Keratinocyte (primary cell): Measurements from ENCODE around the gene CCDC127. TPM values are rescaled to one million over a fixed set of nuclear protein-coding genes. Genes with fewer than 3 reads are reported as not detected.

ENCODE experiments used
- DNase-seq: peaks from one replicate; pipeline ENCODE4 v3.0.0-alpha.2; 2011; ENCODE audit warnings: low read depth, missing footprints, low spot score
- FAIRE-seq: peaks from 2 replicates; lab custom pipeline; 2011; peaks lifted over from hg19 to GRCh38; lab: Jason Lieb, UNC
- H2AFZ ChIP-seq: 2 replicates; pipeline ENCODE4 v1.6.0; 2012; ENCODE audit warnings: low read length, control low read depth, inconsistent platforms; ENCODE audit not compliant: control insufficient read depth
- H3K27ac ChIP-seq: 2 replicates; pipeline ENCODE4 v1.5.1; 2011; ENCODE audit warnings: low read length; ENCODE audit not compliant: control insufficient read depth, insufficient read depth
- H3K27me3 ChIP-seq: 3 replicates; pipeline ENCODE4 v1.6.0; 2011; ENCODE audit warnings: low read length; ENCODE audit not compliant: control insufficient read depth, insufficient read depth; ENCODE audit errors: extremely low read depth
- H3K36me3 ChIP-seq, 2 experiments: 2 replicates in 1 of 2; 3 replicates in 1 of 2; pipeline ENCODE4 v1.5.1; 2011; ENCODE audit warnings: low read length in 2 of 2, mild to moderate bottlenecking in 1 of 2; ENCODE audit not compliant: control insufficient read depth in 2 of 2, insufficient read depth in 2 of 2; ENCODE audit errors: extremely low read depth in 1 of 2
- H3K4me1 ChIP-seq: 3 replicates; pipeline ENCODE4 v1.5.1; 2011; ENCODE audit warnings: low read length; ENCODE audit not compliant: control insufficient read depth, insufficient read depth; ENCODE audit errors: extremely low read depth
- H3K4me2 ChIP-seq: 3 replicates; pipeline ENCODE4 v1.6.0; 2011; ENCODE audit warnings: low read depth, low read length; ENCODE audit not compliant: control insufficient read depth, insufficient read depth; ENCODE audit errors: extremely low read depth
- H3K4me3 ChIP-seq, 3 experiments: fragments of 200-600 bp in 1 of 3; sonication (generic) in 1 of 3; 2 replicates in 2 of 3; 3 replicates in 1 of 3; pipeline ENCODE4 v1.5.1; 2011 to 2016; ENCODE audit warnings: low read length in 3 of 3, mild to moderate bottlenecking in 3 of 3, control low read depth in 2 of 3, inconsistent platforms in 1 of 3, low read depth in 1 of 3, mixed read lengths in 1 of 3, mixed run types in 1 of 3, moderate library complexity in 1 of 3; ENCODE audit not compliant: control insufficient read depth in 2 of 3, insufficient read depth in 2 of 3; ENCODE audit errors: extremely low read depth in 1 of 3
- H3K79me2 ChIP-seq: 2 replicates; pipeline ENCODE4 v1.6.0; 2012; ENCODE audit warnings: low read length; ENCODE audit not compliant: control insufficient read depth, insufficient read depth
- H3K9ac ChIP-seq: 3 replicates; pipeline ENCODE4 v1.6.0; 2011; ENCODE audit warnings: low read length; ENCODE audit not compliant: control insufficient read depth, insufficient read depth; ENCODE audit errors: extremely low read depth
- H3K9me1 ChIP-seq: 3 replicates; pipeline ENCODE4 v1.6.0; 2011; ENCODE audit warnings: low read length; ENCODE audit not compliant: control insufficient read depth, insufficient read depth; ENCODE audit errors: extremely low read depth
- H3K9me3 ChIP-seq: 2 replicates; pipeline ENCODE4 v1.5.1; 2012; ENCODE audit warnings: low read depth, low read length; ENCODE audit not compliant: control insufficient read depth
- H4K20me1 ChIP-seq: 3 replicates; pipeline ENCODE4 v1.6.0; 2011; ENCODE audit warnings: low read length; ENCODE audit not compliant: control insufficient read depth, insufficient read depth; ENCODE audit errors: extremely low read depth
- EZH2 ChIP-seq: IDR thresholded peaks from one replicate; pipeline ENCODE4 v1.6.1; 2012; ENCODE audit warnings: inconsistent platforms, mild to moderate bottlenecking, low read length, moderate library complexity
- dilution Hi-C: fragments of 300-500 bp; cut with MboI; formaldehyde crosslinking; loops from one replicate; pipeline ENCODE4 v1.7.0; 2020; ENCODE audit warnings: low sequenced_read_pairs; ENCODE audit not compliant: extremely low pct_ligation_motif_present
- polyA plus RNA-seq, 5 experiments: library from polyadenylated mRNA; depleted of rRNA in 3 of 5; stranded (reverse) in 3 of 5; stranded (forward) in 1 of 5; unstranded in 1 of 5; fragments of >200 nt; gene quantifications; 1 replicate in 1 of 5; 2 replicates in 3 of 5; 3 replicates in 1 of 5; pipeline versions ENCODE4 v1.2.1 to v1.2.3, GENCODE V29; 2011 to 2012; ENCODE audit warnings: missing spikeins in 2 of 5, low read depth in 1 of 5, low replicate concordance in 1 of 5
- TF ChIP-seq, protein P1 (sequence below), 3 experiments: IDR thresholded peaks in 1 of 3; conservative IDR thresholded peaks in 1 of 3; optimal IDR thresholded peaks in 1 of 3; 2 replicates in 2 of 3; 3 replicates in 1 of 3; pipeline versions ENCODE3 to v1.5.1; 2011; ENCODE audit warnings: low read length in 3 of 3, mild to moderate bottlenecking in 3 of 3, moderate library complexity in 2 of 3, control low read depth in 1 of 3, inconsistent platforms in 1 of 3; ENCODE audit not compliant: insufficient read depth in 2 of 3; ENCODE audit errors: extremely low read depth in 1 of 3

CCDC127 gene
- polyA plus RNA-seq, 1 donor (not counting 4 experiments of a cell fraction or from before 2014, with no cell fraction given), result 4.9 TPM

DNA sequence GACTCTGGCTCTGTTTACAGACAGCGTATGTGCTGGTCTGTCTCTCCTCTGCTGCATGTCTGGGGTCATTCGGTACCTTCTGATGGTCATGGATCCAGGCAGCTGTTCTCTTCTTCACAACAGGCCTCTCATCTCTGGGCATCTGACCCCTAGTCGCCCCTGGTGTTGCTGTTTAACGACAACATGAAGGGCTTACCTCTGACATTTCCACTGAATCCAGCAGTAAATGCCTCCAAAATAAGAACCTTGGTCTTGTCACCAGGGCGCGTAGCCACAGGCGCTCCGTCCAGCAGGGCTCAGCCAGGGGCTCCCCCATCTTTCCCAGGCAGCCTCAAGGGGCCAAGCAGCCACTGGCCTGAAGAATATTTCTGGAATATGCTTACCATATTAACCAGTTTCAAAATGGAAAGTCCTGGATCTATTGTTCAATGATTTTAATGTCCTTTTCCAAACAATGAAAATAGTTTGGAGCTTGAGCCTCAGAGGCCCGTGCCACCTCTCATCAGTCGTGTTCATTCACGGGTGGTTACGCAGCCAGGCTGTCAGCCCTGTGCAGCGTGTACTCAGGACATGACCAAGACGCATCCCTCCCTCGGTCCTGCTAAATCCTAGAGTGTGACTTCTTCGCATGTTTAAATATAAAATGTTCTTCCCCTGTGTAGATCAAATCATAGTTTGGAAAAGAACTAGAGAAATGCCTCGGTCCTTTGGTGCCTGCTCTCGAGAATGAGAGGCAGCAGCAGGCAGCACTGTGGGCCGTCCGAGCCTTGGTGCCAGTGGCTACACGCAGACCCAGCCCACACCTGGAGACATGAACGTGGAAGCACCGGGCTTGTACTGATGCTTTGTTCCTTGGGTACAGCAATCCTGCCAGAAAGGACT lies 56.8 kb downstream of the CCDC127 start:
- FAIRE-seq (no peak), DNase-seq (no peak)
- Histone ChIP-seq H4K20me1 (no peaks in the 10 kb centered on the region), H3K4me3 (no peak overlapping the region), H3K9ac (no peak overlapping the region), H2AFZ (no peak overlapping the region), H3K9me3 (no peaks in the 10 kb centered on the region), H3K4me1 (no peaks in the 10 kb centered on the region), H3K36me3 (no peaks in the 10 kb centered on the region), H3K27me3 (no peaks in the 10 kb centered on the region), H3K4me2 (no peak overlapping the region), H3K79me2 (no peaks in the 10 kb centered on the region), H3K9me1 (no peaks in the 10 kb centered on the region), H3K27ac (no peak overlapping the region)
- dilution Hi-C loops, result no loop called here
- TF ChIP-seq, protein P1, sequence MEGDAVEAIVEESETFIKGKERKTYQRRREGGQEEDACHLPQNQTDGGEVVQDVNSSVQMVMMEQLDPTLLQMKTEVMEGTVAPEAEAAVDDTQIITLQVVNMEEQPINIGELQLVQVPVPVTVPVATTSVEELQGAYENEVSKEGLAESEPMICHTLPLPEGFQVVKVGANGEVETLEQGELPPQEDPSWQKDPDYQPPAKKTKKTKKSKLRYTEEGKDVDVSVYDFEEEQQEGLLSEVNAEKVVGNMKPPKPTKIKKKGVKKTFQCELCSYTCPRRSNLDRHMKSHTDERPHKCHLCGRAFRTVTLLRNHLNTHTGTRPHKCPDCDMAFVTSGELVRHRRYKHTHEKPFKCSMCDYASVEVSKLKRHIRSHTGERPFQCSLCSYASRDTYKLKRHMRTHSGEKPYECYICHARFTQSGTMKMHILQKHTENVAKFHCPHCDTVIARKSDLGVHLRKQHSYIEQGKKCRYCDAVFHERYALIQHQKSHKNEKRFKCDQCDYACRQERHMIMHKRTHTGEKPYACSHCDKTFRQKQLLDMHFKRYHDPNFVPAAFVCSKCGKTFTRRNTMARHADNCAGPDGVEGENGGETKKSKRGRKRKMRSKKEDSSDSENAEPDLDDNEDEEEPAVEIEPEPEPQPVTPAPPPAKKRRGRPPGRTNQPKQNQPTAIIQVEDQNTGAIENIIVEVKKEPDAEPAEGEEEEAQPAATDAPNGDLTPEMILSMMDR (optimal IDR thresholded peaks at IDR 0.05 in 1 of 3, IDR thresholded peaks at IDR 0.05 in 1 of 3, conservative IDR thresholded peaks at IDR 0.05 in 1 of 3; ENCODE audit: extremely low read depth in 1 of 3, insufficient read depth in 2 of 3, low read length in 3 of 3), result no peak
- TF ChIP-seq EZH2, result no peak

DNA sequence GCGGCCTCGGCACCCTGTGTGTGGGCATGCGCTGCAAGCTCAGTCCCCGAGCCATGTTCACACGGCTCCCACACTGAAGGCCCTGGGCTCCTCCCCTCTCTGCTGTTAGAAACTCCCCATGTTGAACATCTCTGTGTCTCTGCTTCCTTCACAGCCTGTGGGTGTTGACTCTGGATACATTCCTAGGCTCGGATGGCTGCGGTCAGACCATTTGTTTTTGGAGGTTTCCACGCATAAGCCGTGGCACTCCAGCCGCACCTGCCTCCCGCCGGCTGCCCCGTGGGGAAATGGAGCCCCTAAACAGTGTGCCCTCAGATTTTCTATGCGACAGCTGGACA lies 57.8 kb downstream of the CCDC127 start:
- Histone ChIP-seq H3K36me3 (no peaks in the 10 kb centered on the region), H3K9me3 (no peaks in the 10 kb centered on the region), H2AFZ (no peak overlapping the region), H3K9me1 (no peaks in the 10 kb centered on the region), H3K4me2 (no peak overlapping the region), H4K20me1 (no peaks in the 10 kb centered on the region), H3K27ac (no peak overlapping the region), H3K9ac (no peak overlapping the region), H3K4me1 (no peaks in the 10 kb centered on the region), H3K4me3 (no peak overlapping the region), H3K79me2 (no peaks in the 10 kb centered on the region), H3K27me3 (no peaks in the 10 kb centered on the region)
- DNase-seq (no peak), FAIRE-seq (no peak)
- dilution Hi-C loops, result no loop called here
- TF ChIP-seq, protein P1 (optimal IDR thresholded peaks at IDR 0.05 in 1 of 3, IDR thresholded peaks at IDR 0.05 in 1 of 3, conservative IDR thresholded peaks at IDR 0.05 in 1 of 3; ENCODE audit: extremely low read depth in 1 of 3, insufficient read depth in 2 of 3, low read length in 3 of 3), result no peak
- TF ChIP-seq EZH2, result no peak
